GM12872 (cell line): ENCODE results near the gene AHCTF1.

Experiments used
- CTCF ChIP-seq: IDR thresholded peaks from 3 replicates; pipeline ENCODE4 v1.5.1; 2011; ENCODE audit warnings: low read depth, mild to moderate bottlenecking, low read length, moderate library complexity; ENCODE audit not compliant: insufficient read depth

Gene AHCTF1

GRCh38 chr1:246825557-246826175 lies 106.1 kb downstream of the AHCTF1 start:
- TF ChIP-seq CTCF, result no peak

- TF ChIP-seq CTCF, result no peak
These were observed 107.2 kb downstream of the AHCTF1 start for GRCh38 chr1:246824541-246824940.

- no peak for TF ChIP-seq CTCF
These were observed 111.1 kb downstream of the AHCTF1 start for GRCh38 chr1:246820666-246821065.

- no peak for TF ChIP-seq CTCF
These were observed 116.0 kb downstream of the AHCTF1 start for GRCh38 chr1:246815693-246816270.

GRCh38 chr1:246814890-246815289 lies 116.9 kb downstream of the AHCTF1 start:
- TF ChIP-seq CTCF, result no peak

GRCh38 chr1:246811985-246812384 lies 119.8 kb downstream of the AHCTF1 start:
- no peak for TF ChIP-seq CTCF

GRCh38 chr1:246809473-246809872 lies 122.3 kb downstream of the AHCTF1 start:
- TF ChIP-seq CTCF, result peak; percentile 49; the same call in 2 of the 3 replicates
